H1 (cell line): ENCODE measurements around the gene OR2Y1. TPM values are rescaled to one million over a fixed set of nuclear protein-coding genes. Genes with fewer than 3 reads are reported as not detected.

ENCODE experiments used
- RNF2 ChIP-seq: fragments of 200-900, 300-1000 bp; sonication (generic); IDR thresholded peaks from 2 replicates; pipeline ENCODE4 v1.7.1; 2016; ENCODE audit warnings: borderline replicate concordance, low read depth, mild to moderate bottlenecking, antibody characterized with exemption, low read length; ENCODE audit not compliant: poor library complexity, severe bottlenecking; ENCODE audit errors: missing control alignments
- TAF7 ChIP-seq: optimal IDR thresholded peaks from 2 replicates; pipeline ENCODE3; 2011; ENCODE audit warnings: low read depth, mild to moderate bottlenecking, inconsistent platforms, low read length, moderate library complexity, borderline replicate concordance
- ZNF274 ChIP-seq: IDR thresholded peaks from 2 replicates; pipeline ENCODE4 v1.7.0; 2012; ENCODE audit warnings: low read length, borderline replicate concordance; ENCODE audit errors: extremely low read depth
- polyA plus RNA-seq, 7 experiments: library from polyadenylated mRNA; depleted of rRNA in 3 of 7; stranded (reverse) in 5 of 7; unstranded in 2 of 7; fragments of >200 nt in 5 of 7; fragments of 200-250 nt in 2 of 7; gene quantifications; 1 replicate in 5 of 7; 2 replicates in 1 of 7; 4 replicates in 1 of 7; pipeline versions ENCODE4 v1.2.1 to v1.2.3, GENCODE V29; 2011 to 2013; ENCODE audit warnings: missing spikeins in 2 of 7, mixed read lengths in 2 of 7
- total RNA-seq: library from RNA; stranded (reverse); fragmentation: NEBNext Ultra II Directional; extraction: Animal tissue kit (Norgen Biotek cat#: 25700); gene quantifications from 2 replicates; pipeline ENCODE4 v1.2.1, GENCODE V29; 2021
- TF ChIP-seq, protein P1 (sequence below): IDR thresholded peaks from 2 replicates; pipeline ENCODE4 v1.6.1; 2012; ENCODE audit warnings: low read length, inconsistent platforms

Gene OR2Y1
- total and polyA plus RNA-seq, 2 of the 8 experiments (the other 6 are each of a cell fraction or from before 2014, with no cell fraction given), result not detected

DNA sequence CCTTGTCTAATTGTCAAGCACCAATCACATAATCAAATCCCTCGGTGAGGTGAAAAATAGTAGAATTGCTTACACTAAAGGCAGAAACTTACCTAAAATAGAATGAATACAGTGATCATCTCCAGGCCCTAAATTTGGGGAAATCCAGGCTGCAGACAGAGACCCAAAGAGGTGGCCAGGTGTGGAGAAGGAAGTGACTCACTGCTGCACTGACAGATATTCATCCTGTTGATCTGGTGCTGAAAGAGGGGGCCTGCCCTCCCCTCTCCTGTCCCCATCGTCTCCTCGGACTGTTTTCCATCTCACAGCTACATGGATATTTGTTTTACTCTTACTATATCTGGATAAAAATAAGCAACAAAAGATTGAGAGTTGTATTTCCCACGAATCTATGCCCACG, 15.9 kb downstream of the OR2Y1 start (continued):
- TF ChIP-seq, protein P1, sequence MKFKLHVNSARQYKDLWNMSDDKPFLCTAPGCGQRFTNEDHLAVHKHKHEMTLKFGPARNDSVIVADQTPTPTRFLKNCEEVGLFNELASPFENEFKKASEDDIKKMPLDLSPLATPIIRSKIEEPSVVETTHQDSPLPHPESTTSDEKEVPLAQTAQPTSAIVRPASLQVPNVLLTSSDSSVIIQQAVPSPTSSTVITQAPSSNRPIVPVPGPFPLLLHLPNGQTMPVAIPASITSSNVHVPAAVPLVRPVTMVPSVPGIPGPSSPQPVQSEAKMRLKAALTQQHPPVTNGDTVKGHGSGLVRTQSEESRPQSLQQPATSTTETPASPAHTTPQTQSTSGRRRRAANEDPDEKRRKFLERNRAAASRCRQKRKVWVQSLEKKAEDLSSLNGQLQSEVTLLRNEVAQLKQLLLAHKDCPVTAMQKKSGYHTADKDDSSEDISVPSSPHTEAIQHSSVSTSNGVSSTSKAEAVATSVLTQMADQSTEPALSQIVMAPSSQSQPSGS, result no peak
- TF ChIP-seq ZNF274 (no peak), TAF7 (no peak), RNF2 (no peak)
